SK-MEL-5 (cell line): Measurements from ENCODE around the gene GRB10. TPM values are rescaled to one million over a fixed set of nuclear protein-coding genes. Genes with fewer than 3 reads are reported as not detected.

Source experiments
- DNase-seq: peaks from one replicate; pipeline ENCODE4 v3.0.0-alpha.2; 2016; ENCODE audit warnings: low read depth, low spot score
- in situ Hi-C: cut with HindIII; loops from 2 replicates; pipeline ENCODE4 v1.10.0; 2016; ENCODE audit warnings: low sequenced_read_pairs, high pct_unique_total_duplicates, low pct_unique_long_range_greater_than_20kb
- total RNA-seq: library from RNA; depleted of rRNA; stranded (reverse); fragments of >200 nt; shearing (Covaris generic); gene quantifications from 2 replicates; pipeline ENCODE4 v1.2.3, GENCODE V29; 2014

Gene GRB10
- total RNA-seq, 1 experiment from 2014 or later: 94.3 TPM

DNA sequence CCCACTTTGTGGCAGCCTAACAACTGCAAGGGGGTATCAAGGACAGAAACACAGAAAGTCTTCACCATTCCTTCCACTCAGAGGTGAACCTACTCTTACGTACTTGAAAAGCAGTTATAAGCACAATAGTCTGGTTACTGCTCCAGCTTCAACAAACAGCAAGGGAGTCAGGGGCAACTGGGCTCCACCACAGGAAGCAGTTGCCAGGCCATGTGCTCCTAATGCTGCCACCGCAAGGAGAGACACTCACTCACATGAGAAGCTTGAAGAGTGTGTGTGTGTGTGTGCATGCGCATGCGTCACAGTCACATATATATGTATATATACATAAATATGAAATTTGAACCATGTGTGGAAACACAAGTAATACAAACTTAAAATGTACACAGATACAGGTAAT is 65.5 kb downstream of the GRB10 start:
- no peak for DNase-seq
- in situ Hi-C loops: no loop called here

- in situ Hi-C loops: no loop called here
- no peak for DNase-seq
Measured at GRCh38 chr7:50714857-50715256, 67.8 kb downstream of the GRB10 start.

- in situ Hi-C loops: no loop called here
Measured at GRCh38 chr7:50713123-50713965, 69.4 kb downstream of the GRB10 start.

DNA sequence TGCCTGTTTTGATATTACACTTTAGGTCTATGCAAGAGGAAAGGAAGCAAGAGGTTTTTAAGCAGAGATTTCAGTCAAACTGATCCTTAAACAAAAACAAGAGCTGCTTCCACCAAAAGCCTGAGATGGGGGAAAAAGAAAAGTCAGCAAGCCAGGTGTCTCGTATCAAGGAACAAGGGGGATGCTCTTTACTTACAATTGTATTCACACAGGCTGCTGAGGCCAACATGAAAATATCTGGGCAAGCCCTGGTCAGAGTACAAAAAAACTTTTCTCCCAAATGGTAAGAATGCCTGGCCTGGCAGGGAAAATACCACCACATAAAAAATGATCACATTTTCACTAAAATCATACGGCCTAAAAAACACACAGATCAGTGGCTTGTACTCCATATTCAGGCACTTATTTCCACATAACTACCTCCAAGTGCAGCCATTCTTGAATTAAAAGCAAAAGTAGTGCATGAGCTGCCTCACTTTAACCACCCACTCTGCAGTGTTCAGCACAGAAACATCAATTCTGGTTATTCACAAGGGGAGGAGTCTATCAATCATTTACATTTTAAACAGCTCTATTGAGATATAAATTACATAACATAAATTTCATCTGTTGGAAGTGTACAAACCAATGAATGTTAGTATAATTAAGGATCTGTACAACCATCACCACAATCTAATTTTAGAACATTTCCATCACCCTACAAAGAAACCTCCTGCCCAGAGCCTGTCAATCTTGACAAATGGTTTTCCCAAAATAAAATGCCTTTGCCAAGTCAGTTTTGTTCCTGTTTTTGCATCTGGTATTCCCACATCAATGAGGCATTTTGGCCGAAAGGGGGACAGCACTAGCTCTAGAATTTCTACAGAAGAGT is 70.2 kb downstream of the GRB10 start:
- DNase-seq: peak; percentile 19
- in situ Hi-C loops: no loop called here

More at GRCh38 chr7:50713123-50713965, 69.4 kb downstream of the GRB10 start:
- no peak for DNase-seq

GRCh38 chr7:50711271-50712175 is 71.2 kb downstream of the GRB10 start:
- in situ Hi-C loops: no loop called here
- DNase-seq: no peak

- in situ Hi-C loops: no loop called here
- DNase-seq: no peak
Measured at GRCh38 chr7:50710441-50711154, 72.1 kb downstream of the GRB10 start.

- DNase-seq: no peak
- in situ Hi-C loops: no loop called here
Measured at GRCh38 chr7:50709151-50709550, 73.5 kb downstream of the GRB10 start.

DNA sequence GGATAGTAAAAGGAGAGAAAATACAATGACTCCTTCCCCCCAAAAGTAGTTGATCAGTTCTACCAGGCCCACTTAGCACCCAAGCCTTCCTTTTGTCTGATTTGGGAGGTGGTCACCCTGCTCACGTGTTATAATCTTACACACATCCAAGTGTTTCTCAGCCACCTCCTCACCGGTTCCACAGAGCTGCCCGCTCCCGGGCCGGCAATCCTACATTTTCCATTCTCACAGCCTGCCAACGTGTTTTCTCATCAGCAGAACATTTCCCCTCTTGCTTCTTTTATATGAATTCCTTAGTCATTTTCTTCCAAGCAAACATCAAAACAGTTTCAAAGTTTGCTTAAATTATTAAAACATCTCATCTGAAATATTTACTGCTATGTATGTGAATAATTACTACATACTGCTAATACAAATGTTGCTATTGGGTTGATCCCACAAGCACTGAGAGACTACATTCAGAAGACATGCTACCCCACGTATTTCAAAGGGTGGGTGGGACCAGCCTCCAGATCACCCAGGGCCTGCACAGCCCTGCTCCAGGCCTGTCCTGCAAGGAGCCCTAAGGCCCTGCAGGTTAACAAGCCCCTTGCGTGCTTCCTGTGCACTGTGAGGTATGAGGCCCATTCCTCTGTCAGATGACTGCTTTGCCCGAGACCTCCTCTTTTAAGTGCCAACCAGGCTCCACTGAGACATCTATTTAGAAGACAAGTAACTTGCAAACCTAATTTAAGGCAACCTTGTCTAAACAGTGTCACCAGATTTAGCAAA is 75.3 kb downstream of the GRB10 start:
- DNase-seq: no peak
- in situ Hi-C loops: no loop called here

GRCh38 chr7:50706469-50706937 is 76.2 kb downstream of the GRB10 start:
- in situ Hi-C loops: no loop called here
- no peak for DNase-seq

DNA sequence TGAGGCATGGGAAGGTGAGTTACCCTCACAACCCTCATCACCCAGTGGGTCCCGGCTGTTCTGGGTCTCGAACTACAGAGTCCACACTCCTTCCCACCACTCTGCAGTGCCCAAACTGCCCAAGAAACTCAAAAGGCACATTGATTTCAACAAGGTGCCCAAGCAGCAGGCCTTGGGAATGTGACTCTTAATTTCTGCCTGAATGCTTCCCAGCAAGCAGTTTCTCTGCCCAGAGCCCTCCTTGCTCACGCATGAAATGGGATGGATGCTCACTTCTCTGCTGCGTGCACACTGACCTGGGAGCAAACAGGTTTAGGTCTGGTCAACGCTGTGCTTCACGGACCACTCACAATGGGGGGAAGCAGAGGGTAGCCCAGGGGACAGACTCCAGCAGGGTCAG is 77.9 kb downstream of the GRB10 start:
- in situ Hi-C loops: no loop called here
- DNase-seq: no peak

- in situ Hi-C loops: no loop called here
- DNase-seq: no peak
Measured at GRCh38 chr7:50703654-50704053, 79.0 kb downstream of the GRB10 start.

DNA sequence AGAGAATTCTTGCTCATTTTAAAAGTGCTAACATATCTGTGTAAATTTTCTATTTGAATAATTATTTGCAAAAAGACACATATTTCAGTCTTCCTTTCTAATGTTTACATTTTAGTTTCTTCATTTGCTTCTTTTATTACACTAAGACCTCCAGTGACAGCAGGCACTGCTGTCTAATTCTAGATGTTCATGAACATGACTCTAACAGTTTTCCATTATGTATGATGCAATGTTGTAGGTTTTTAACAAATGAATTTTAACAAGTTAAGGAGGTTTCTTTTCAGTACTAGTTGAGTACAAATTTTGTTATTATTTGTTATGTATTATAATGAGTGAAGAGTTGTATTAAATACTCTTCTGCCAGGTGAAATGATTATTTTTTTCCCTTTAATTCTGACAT is 83.6 kb downstream of the GRB10 start:
- in situ Hi-C loops: no loop called here
- DNase-seq: no peak

GRCh38 chr7:50697748-50698147 is 84.9 kb downstream of the GRB10 start:
- in situ Hi-C loops: no loop called here
- DNase-seq: no peak

GRCh38 chr7:50696810-50697582 is 85.7 kb downstream of the GRB10 start:
- in situ Hi-C loops: no loop called here
- DNase-seq: peak; percentile 68

- in situ Hi-C loops: no loop called here
Measured at GRCh38 chr7:50695026-50695425, 87.7 kb downstream of the GRB10 start.

More at GRCh38 chr7:50695026-50695425, 87.7 kb downstream of the GRB10 start:
- no peak for DNase-seq
